SH-SY5Y (cell line): ENCODE data around the gene DELE1.

Source experiments
- GATA2 ChIP-seq: IDR thresholded peaks from 2 replicates; pipeline ENCODE4 v1.6.1; 2011; ENCODE audit warnings: mild to moderate bottlenecking, low read depth, low read length
- GATA3 ChIP-seq: IDR thresholded peaks from 2 replicates; pipeline ENCODE4 v1.6.1; 2011; ENCODE audit warnings: low read depth, mild to moderate bottlenecking, low read length, moderate library complexity

GRCh38 chr5:141878711-141879425 lies 44.8 kb upstream of the DELE1 start:
- no peak for TF ChIP-seq GATA2
- TF ChIP-seq GATA3, result no peak
